DMS153 (cell line): ENCODE measurements around the gene EYA3.

Experiments
- DNase-seq: peaks from one replicate; lab custom pipeline; 2025; lab: John Stamatoyannopoulos, UW

The EYA3 gene

GRCh38 chr1:28070725-28071593, 17.5 kb downstream of the EYA3 start:
- no peak for DNase-seq

GRCh38 chr1:28067523-28068090, 20.8 kb downstream of the EYA3 start:
- no peak for DNase-seq

- DNase-seq = no peak
Measured at GRCh38 chr1:28066393-28067154, 21.8 kb downstream of the EYA3 start.

GRCh38 chr1:28064064-28064463, 24.3 kb downstream of the EYA3 start:
- no peak for DNase-seq

- DNase-seq = no peak
Measured at GRCh38 chr1:28062806-28063205, 25.6 kb downstream of the EYA3 start.

- no peak for DNase-seq
Measured at GRCh38 chr1:28058971-28059878, 29.2 kb downstream of the EYA3 start.

GRCh38 chr1:28058168-28058567, 30.2 kb downstream of the EYA3 start:
- peak; percentile 76 for DNase-seq

- peak; percentile 86 for DNase-seq
Measured at GRCh38 chr1:28056129-28056925, 32.1 kb downstream of the EYA3 start.

GRCh38 chr1:28050776-28051175, 37.6 kb downstream of the EYA3 start:
- no peak for DNase-seq

- no peak for DNase-seq
Measured at GRCh38 chr1:28046716-28047115, 41.7 kb downstream of the EYA3 start.

- no peak for DNase-seq
Measured at GRCh38 chr1:28045777-28046176, 42.6 kb downstream of the EYA3 start.

- DNase-seq = no peak
Measured at GRCh38 chr1:28044399-28044798, 44.0 kb downstream of the EYA3 start.

- no peak for DNase-seq
Measured at GRCh38 chr1:28039341-28039740, 49.1 kb downstream of the EYA3 start.

GRCh38 chr1:28037946-28038345, 50.5 kb downstream of the EYA3 start:
- no peak for DNase-seq

- DNase-seq = no peak
Measured at GRCh38 chr1:28037206-28037605, 51.2 kb downstream of the EYA3 start.

GRCh38 chr1:28036431-28036830, 52.0 kb downstream of the EYA3 start:
- no peak for DNase-seq

GRCh38 chr1:28035420-28035819, 53.0 kb downstream of the EYA3 start:
- DNase-seq = no peak

- DNase-seq = no peak
Measured at GRCh38 chr1:28032281-28032680, 56.1 kb downstream of the EYA3 start.

- no peak for DNase-seq
Measured at GRCh38 chr1:28031173-28031572, 57.2 kb downstream of the EYA3 start.

GRCh38 chr1:28028873-28029654, 59.3 kb downstream of the EYA3 start:
- DNase-seq = no peak
